GM12892 (cell line): ENCODE data around the gene MACIR.

ENCODE experiments used
- POLR2A ChIP-seq: IDR thresholded peaks from 2 replicates; pipeline ENCODE4 v1.6.1; 2011; ENCODE audit warnings: low read depth, low read length, control low read depth
- POLR2AphosphoS5 ChIP-seq: IDR thresholded peaks from 2 replicates; pipeline ENCODE4 v1.6.1; 2011; ENCODE audit warnings: low read depth, low read length, control low read depth
- TAF1 ChIP-seq: IDR thresholded peaks from 2 replicates; pipeline ENCODE4 v1.6.1; 2011; ENCODE audit warnings: low read depth, mild to moderate bottlenecking, control low read depth, low read length, borderline replicate concordance

GRCh38 chr5:103218164-103218563 is 40.4 kb upstream of the MACIR start:
- no peak for TF ChIP-seq TAF1
- TF ChIP-seq POLR2A: no peak
- TF ChIP-seq POLR2AphosphoS5: no peak
